Neural cell (in vitro differentiated cells): Measurements from ENCODE around the gene PLXNA2.

ENCODE experiments used
- CTCF ChIP-seq: fragments of 450-650 bp; IDR thresholded peaks from 2 replicates; pipeline ENCODE4 v1.5.1; 2014; ENCODE audit warnings: antibody characterized with exemption, mild to moderate bottlenecking, moderate library complexity; ENCODE audit not compliant: poor library complexity, severe bottlenecking
- EP300 ChIP-seq: fragments of 450-650 bp; conservative IDR thresholded peaks from 2 replicates; pipeline ENCODE4 v1.6.1; 2014; ENCODE audit warnings: antibody characterized with exemption, mild to moderate bottlenecking, moderate library complexity; ENCODE audit not compliant: poor library complexity, severe bottlenecking
- EZH2 ChIP-seq: fragments of 200-600, 300-800 bp; shearing (Covaris generic), sonication (generic); IDR thresholded peaks from 2 replicates; pipeline ENCODE4 v1.6.1; 2014; ENCODE audit warnings: antibody characterized with exemption, low read length, borderline replicate concordance, mild to moderate bottlenecking; ENCODE audit not compliant: insufficient read depth, poor library complexity, severe bottlenecking
- POLR2AphosphoS5 ChIP-seq: IDR thresholded peaks from 2 replicates; pipeline ENCODE4 v1.6.1; 2012
- RAD21 ChIP-seq: fragments of 450-650 bp; conservative IDR thresholded peaks from 2 replicates; pipeline ENCODE4 v1.6.1; 2014; ENCODE audit warnings: antibody characterized with exemption, mild to moderate bottlenecking, moderate library complexity
- REST ChIP-seq: IDR thresholded peaks from 2 replicates; pipeline ENCODE4 v1.6.1; 2012; ENCODE audit warnings: borderline replicate concordance
- TAF1 ChIP-seq: IDR thresholded peaks from 2 replicates; pipeline ENCODE4 v1.6.1; 2012; ENCODE audit warnings: low read depth

- TF ChIP-seq POLR2AphosphoS5: no peak
- TF ChIP-seq CTCF: no peak
- TF ChIP-seq REST: no peak
- TF ChIP-seq EZH2: no peak
- TF ChIP-seq TAF1: no peak
- no peak for TF ChIP-seq EP300
- TF ChIP-seq RAD21: no peak
These were observed 21.0 kb downstream of the PLXNA2 start for GRCh38 chr1:208223136-208223535.
